Activated CD4-positive, alpha-beta memory T cell treated with anti-CD3 and anti-CD28 coated beads, Interleukin-2, amount 10 ng/mL, durations not matched to agents 7 days and 5 days (primary cell): ENCODE data around the gene PCDHGB2. TPM values are rescaled to one million over a fixed set of nuclear protein-coding genes. Genes with fewer than 3 reads are reported as not detected.
"Not testable (repeated sequence)": the region's sequence is repeated elsewhere in the genome, so short reads cannot be mapped to it uniquely, and the experiment has no call there.

ENCODE experiments used
- CTCF ChIA-PET: fragments of 350-600 bp; sonication (Branson Sonifier 250); formaldehyde crosslinking; loops from one replicate; lab custom pipeline; 2021; ENCODE audit warnings: antibody characterized with exemption, inconsistent platforms; lab: Charles Lee
- POLR2A ChIA-PET: fragments of 350-600 bp; sonication (Branson Sonifier 250); formaldehyde crosslinking; loops from one replicate; lab custom pipeline; 2021; ENCODE audit warnings: antibody characterized with exemption; lab: Charles Lee
- DNase-seq: peaks from one replicate; pipeline ENCODE4 v3.0.0-alpha.2; 2020
- H3K27ac Mint-ChIP-seq: one replicate; pipeline ENCODE4 v1.8.0; 2021; ENCODE audit warnings: mild to moderate bottlenecking, mixed read lengths
- H3K27me3 Mint-ChIP-seq: one replicate; pipeline ENCODE4 v1.8.0; 2021; ENCODE audit warnings: mixed read lengths
- H3K36me3 Mint-ChIP-seq: one replicate; pipeline ENCODE4 v1.8.0; 2021; ENCODE audit warnings: low read depth, mixed read lengths
- H3K4me1 Mint-ChIP-seq: one replicate; pipeline ENCODE4 v1.8.0; 2021; ENCODE audit warnings: mixed read lengths
- H3K4me3 Mint-ChIP-seq: one replicate; pipeline ENCODE4 v1.8.0; 2021; ENCODE audit warnings: mild to moderate bottlenecking, mixed read lengths
- H3K9me3 Mint-ChIP-seq: one replicate; pipeline ENCODE4 v1.8.0; 2021; ENCODE audit warnings: mixed read lengths
- total RNA-seq, 2 experiments: library from RNA; stranded (reverse); gene quantifications; one replicate each; pipeline ENCODE4 v1.2.3, GENCODE V29; 2021

The PCDHGB2 gene
- total RNA-seq, 2 experiments from 2014 or later = 0.18 to 0.23 TPM

- Mint-ChIP-seq H3K27ac (no peak overlapping the region), H3K9me3 (peaks cover 19% of the 10 kb centered on the region), H3K4me1 (no peaks in the 10 kb centered on the region), H3K4me3 (no peak overlapping the region), H3K27me3 (peaks cover 25% of the 10 kb centered on the region), H3K36me3 (peaks cover 11% of the 10 kb centered on the region)
- no peak for DNase-seq
- ChIA-PET POLR2A (no interaction called here), CTCF (no interaction called here)
Measured at GRCh38 chr5:141374627-141375026, 14.8 kb downstream of the PCDHGB2 start.

- Mint-ChIP-seq H3K27me3 (peaks cover 17% of the 10 kb centered on the region), H3K36me3 (peaks cover 11% of the 10 kb centered on the region), H3K9me3 (peaks cover 19% of the 10 kb centered on the region)
- H3K27ac Mint-ChIP-seq, H3K4me3 Mint-ChIP-seq, H3K4me1 Mint-ChIP-seq, DNase-seq, POLR2A ChIA-PET: not testable (repeated sequence)
- CTCF ChIA-PET = interaction anchor here (0.7 kb wide), 1 partner anchor 100 kb away, joined by 4 read pairs; no protein-coding TSS in a partner anchor
Measured at GRCh38 chr5:141375444-141376155, 15.8 kb downstream of the PCDHGB2 start.

- Mint-ChIP-seq H3K9me3 (peaks cover 8% of the 10 kb centered on the region), H3K36me3 (no peaks in the 10 kb centered on the region), H3K4me3 (peak within 1 kb of the TSS; percentile 46), H3K27ac (no peak within 1 kb of the TSS), H3K27me3 (peaks cover 31% of the 10 kb centered on the region), H3K4me1 (no peaks in the 10 kb centered on the region)
- ChIA-PET POLR2A (no interaction called here), CTCF (interaction anchor here (1.1 kb wide), 1 partner anchor 16 kb away, joined by 4 read pairs; no protein-coding TSS in a partner anchor)
- no peak for DNase-seq
Measured at GRCh38 chr5:141382469-141383294, 22.9 kb downstream of the PCDHGB2 start, which contains the start of gene PCDHGA7. Gene PCDHGA7, plus strand, starts transcription at chr5:141382742. Its CDS starts 158 bp downstream, at chr5:141382900.

- Mint-ChIP-seq H3K4me1 (no peaks in the 10 kb centered on the region), H3K36me3 (peaks cover under 1% of the 10 kb centered on the region), H3K27ac (no peak overlapping the region), H3K4me3 (no peak overlapping the region), H3K27me3 (peaks cover 31% of the 10 kb centered on the region), H3K9me3 (peaks cover 9% of the 10 kb centered on the region)
- ChIA-PET CTCF (interaction anchor here (1.1 kb wide), 1 partner anchor 16 kb away, joined by 4 read pairs; no protein-coding TSS in a partner anchor), POLR2A (no interaction called here)
- no peak for DNase-seq
Measured at GRCh38 chr5:141383345-141383744, 23.6 kb downstream of the PCDHGB2 start.

GRCh38 chr5:141384471-141385267 is 24.9 kb downstream of the PCDHGB2 start:
- Mint-ChIP-seq H3K27ac (no peak overlapping the region), H3K36me3 (peaks cover 3% of the 10 kb centered on the region), H3K4me3 (no peak overlapping the region), H3K27me3 (peaks cover 32% of the 10 kb centered on the region), H3K4me1 (no peaks in the 10 kb centered on the region), H3K9me3 (peaks cover 16% of the 10 kb centered on the region)
- no peak for DNase-seq
- ChIA-PET POLR2A (no interaction called here), CTCF (no interaction called here)

- H3K9me3 Mint-ChIP-seq = peaks cover 22% of the 10 kb centered on the region
- ChIA-PET CTCF (interaction anchor here (0.7 kb wide), 1 partner anchor 20 kb away, joined by 3 read pairs; the partner anchor contains the start of gene PCDHGB6), POLR2A (interaction anchor here (1.0 kb wide), 1 partner anchor 67 kb away, joined by 3 read pairs; the partner anchor contains the start of gene TAF7)
- peaks cover 32% of the 10 kb centered on the region for H3K27me3 Mint-ChIP-seq
- not testable (repeated sequence) for DNase-seq, H3K36me3 Mint-ChIP-seq, H3K27ac Mint-ChIP-seq, H3K4me1 Mint-ChIP-seq
- peak within 1 kb of the TSS; percentile 7 for H3K4me3 Mint-ChIP-seq
Measured at GRCh38 chr5:141387557-141388311, 27.9 kb downstream of the PCDHGB2 start, which contains the start of gene PCDHGB4. Gene PCDHGB4, plus strand, starts transcription at chr5:141387698. Its CDS starts 187 bp downstream, at chr5:141387885.

- peaks cover 6% of the 10 kb centered on the region for H3K36me3 Mint-ChIP-seq
- H3K4me1 Mint-ChIP-seq = no peaks in the 10 kb centered on the region
- peaks cover 27% of the 10 kb centered on the region for H3K27me3 Mint-ChIP-seq
- CTCF ChIA-PET = no interaction called here
- no peak overlapping the region for H3K4me3 Mint-ChIP-seq
- no peak for DNase-seq
- H3K27ac Mint-ChIP-seq = no peak overlapping the region
- POLR2A ChIA-PET = no interaction called here
- peaks cover 17% of the 10 kb centered on the region for H3K9me3 Mint-ChIP-seq
Measured at GRCh38 chr5:141388661-141389060, 28.9 kb downstream of the PCDHGB2 start.

GRCh38 chr5:141389153-141390042 is 29.6 kb downstream of the PCDHGB2 start:
- H3K27ac Mint-ChIP-seq = no peak overlapping the region
- ChIA-PET CTCF (interaction anchor here (1.6 to 1.7 kb wide), 2 partner anchors 16 to 135 kb away, joined by 4 to 5 read pairs; no protein-coding TSS in a partner anchor), POLR2A (no interaction called here)
- H3K27me3 Mint-ChIP-seq = peaks cover 29% of the 10 kb centered on the region
- H3K4me1 Mint-ChIP-seq = no peaks in the 10 kb centered on the region
- DNase-seq = no peak
- no peak overlapping the region for H3K4me3 Mint-ChIP-seq
- H3K9me3 Mint-ChIP-seq = peaks cover 21% of the 10 kb centered on the region
- H3K36me3 Mint-ChIP-seq = peaks cover 6% of the 10 kb centered on the region

- H3K27ac Mint-ChIP-seq = no peak within 1 kb of the TSS
- H3K4me1 Mint-ChIP-seq = no peaks in the 10 kb centered on the region
- H3K27me3 Mint-ChIP-seq = peaks cover 36% of the 10 kb centered on the region
- peaks cover 18% of the 10 kb centered on the region for H3K9me3 Mint-ChIP-seq
- no peak for DNase-seq
- H3K36me3 Mint-ChIP-seq = peaks cover 6% of the 10 kb centered on the region
- ChIA-PET CTCF (interaction anchor here (1.4 kb wide), 1 partner anchor 20 kb away, joined by 5 read pairs; the partner anchor contains the start of gene PCDHGA10), POLR2A (no interaction called here)
- no peak within 1 kb of the TSS for H3K4me3 Mint-ChIP-seq
Measured at GRCh38 chr5:141392429-141393198, 32.8 kb downstream of the PCDHGB2 start, which contains the start of gene PCDHGA8. Gene PCDHGA8, plus strand, starts transcription at chr5:141392633. Its CDS starts 181 bp downstream, at chr5:141392814.

GRCh38 chr5:141393267-141393666 is 33.5 kb downstream of the PCDHGB2 start:
- CTCF ChIA-PET = interaction anchor here (1.4 kb wide), 1 partner anchor 19 kb away, joined by 5 read pairs; the partner anchor contains the start of gene PCDHGA10
- Mint-ChIP-seq H3K9me3 (peaks cover 18% of the 10 kb centered on the region), H3K27me3 (peaks cover 36% of the 10 kb centered on the region), H3K27ac (no peak overlapping the region), H3K4me3 (no peak overlapping the region), H3K4me1 (no peaks in the 10 kb centered on the region), H3K36me3 (peaks cover 6% of the 10 kb centered on the region)
- POLR2A ChIA-PET = no interaction called here
- DNase-seq = no peak
